ENCODE data around the gene PRKAR1B.

Gene PRKAR1B

GRCh38 chr7:534075-534474 is 193.0 kb downstream of the PRKAR1B start:
- no peak for DNase-seq

DNA sequence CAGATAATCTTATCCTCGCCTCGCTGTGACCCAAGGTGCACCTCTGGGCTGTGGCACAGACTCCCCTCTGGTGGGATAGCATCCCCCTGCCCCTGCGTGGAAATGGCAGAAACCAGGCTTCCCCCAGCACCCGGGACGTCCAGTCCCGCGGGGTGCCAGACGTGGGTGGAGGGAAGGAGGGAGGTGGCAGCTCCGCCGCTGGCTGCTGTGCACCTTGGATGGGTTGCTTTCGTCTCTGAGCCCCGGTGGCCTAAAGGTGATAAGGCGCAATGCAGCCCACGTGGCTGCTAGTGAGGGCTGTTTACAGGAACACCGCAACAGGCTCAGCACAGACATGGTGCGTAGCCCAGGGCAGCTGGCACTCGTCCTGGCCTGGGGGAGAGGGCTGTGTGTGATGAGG is 193.8 kb downstream of the PRKAR1B start:
- no peak for DNase-seq

- no peak for DNase-seq
These were observed 194.5 kb downstream of the PRKAR1B start for GRCh38 chr7:532379-533143.

DNA sequence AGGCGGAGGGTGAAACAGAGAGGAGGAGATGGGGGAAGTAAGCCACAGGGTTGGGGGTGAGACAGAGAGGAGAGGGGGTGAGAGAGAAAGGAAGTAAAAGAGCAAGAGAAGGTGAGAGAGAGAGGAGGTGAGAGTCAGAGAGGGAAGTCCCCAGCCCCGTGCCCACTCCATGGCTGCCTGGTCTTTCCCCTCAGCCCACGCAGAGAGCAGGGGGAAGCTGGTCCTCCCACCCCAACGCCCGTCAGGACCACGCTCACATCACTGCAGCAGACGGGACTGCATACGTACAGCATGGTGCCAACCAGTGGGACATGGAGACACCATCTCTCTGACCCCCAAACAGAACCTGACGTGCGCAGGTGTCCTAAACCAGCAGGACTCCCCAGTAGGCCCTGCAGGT is 195.3 kb downstream of the PRKAR1B start:
- no peak for DNase-seq

DNA sequence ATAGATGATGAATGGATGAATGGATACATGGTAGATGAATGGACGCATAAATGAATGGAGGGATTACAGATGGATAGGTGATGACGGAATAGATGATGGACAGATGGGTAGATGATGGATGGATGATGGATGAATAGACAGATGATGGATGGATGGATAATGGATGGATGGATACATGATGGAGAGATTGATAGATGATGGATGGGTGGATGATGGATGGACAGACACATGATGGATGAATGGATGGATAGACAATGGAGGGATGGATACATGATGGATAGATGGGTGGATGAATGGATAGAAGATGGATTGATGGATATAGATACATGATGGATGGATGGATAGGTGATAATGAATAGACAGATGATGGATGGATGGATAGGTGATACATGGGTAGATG is 198.6 kb downstream of the PRKAR1B start:
- no peak for DNase-seq

- DNase-seq = no peak
These were observed 199.4 kb downstream of the PRKAR1B start for GRCh38 chr7:527723-528122.

GRCh38 chr7:526460-527034 is 200.5 kb downstream of the PRKAR1B start:
- no peak for DNase-seq

DNA sequence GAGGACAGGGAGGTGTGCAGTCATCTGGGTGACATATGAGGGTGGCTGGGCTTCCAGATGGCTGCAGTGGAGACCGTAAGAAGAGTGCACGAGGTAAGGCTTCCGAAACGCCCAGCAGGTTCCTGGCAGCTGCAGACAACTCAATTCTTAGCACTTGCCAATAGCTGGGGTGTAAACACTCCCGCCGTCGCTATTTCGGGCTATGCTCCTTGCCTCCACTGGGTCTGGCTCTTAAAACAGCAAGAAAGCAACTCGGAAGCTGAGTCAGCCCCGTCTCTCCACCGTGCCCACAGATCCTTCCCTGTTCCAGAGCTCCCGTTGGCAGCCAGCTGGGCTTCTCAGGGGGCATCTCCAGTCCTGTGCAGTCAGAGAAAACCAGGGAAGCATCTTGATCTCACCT is 201.3 kb downstream of the PRKAR1B start:
- DNase-seq = no peak

- DNase-seq = no peak
These were observed 202.3 kb downstream of the PRKAR1B start for GRCh38 chr7:524800-525199.

DNA sequence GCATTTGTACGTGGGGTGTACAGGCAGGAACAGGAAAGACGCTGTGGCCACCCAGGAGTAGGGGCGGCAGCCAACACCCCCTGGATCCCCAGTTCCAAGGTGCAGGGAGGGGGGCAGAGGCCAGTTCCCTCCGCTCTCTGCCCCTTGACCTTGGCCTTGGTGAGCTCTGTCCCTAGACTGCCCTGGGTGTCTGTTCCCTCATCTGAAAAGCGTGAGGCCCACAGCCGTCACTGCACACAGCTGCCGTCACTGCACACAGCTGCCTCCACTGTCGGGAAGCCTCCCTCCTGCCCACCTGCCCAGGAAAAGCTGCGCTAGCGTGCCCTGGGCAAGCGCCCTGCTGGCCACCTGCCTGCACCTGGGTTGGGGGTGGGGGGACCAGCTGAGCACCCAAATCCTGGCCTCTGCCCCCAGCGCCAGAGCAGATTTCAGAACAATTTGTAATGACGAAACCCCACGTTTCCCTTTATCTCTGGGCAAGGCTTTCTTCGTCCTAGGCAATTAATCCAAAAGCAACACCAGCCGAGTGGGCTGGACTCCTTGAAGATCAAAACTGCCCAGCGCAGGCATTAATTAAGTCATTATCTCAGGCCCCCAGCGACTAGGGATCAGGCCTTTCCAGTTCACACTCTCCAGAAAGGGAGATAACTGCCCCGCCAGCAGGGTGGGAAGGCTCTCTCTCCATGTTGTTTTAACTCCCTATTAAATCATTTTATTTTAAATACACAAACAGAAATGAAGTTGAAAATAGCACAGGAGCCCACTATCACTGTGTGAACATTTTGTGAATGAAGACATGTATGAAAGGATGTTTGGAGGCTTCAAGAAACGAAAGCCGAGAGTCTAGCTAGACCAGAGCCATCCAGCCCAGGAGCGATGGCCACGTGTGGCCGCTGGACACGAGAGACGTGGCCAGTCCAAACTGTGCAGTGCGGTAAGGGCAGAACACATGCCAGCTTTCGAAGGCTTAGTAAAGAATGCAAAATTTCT is 203.4 kb downstream of the PRKAR1B start:
- no peak for DNase-seq

DNA sequence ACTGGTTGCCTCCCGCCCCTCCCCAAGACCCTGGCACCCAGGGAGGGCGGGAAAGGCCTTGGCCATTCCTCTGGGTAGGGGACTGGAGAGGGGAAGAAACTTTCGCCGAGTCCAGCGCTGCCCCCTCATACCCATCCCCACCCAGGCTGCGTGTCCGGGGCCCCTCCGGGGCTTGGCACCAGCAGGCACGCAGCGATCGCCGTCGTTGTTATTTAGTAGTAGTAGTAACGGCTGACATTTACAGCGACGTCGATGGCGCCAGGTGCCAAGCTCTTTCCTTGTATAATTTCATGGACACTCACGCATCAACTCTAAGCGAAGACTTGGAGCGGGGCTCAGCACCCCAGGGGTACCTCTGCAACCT is 204.1 kb downstream of the PRKAR1B start:
- no peak for DNase-seq

DNA sequence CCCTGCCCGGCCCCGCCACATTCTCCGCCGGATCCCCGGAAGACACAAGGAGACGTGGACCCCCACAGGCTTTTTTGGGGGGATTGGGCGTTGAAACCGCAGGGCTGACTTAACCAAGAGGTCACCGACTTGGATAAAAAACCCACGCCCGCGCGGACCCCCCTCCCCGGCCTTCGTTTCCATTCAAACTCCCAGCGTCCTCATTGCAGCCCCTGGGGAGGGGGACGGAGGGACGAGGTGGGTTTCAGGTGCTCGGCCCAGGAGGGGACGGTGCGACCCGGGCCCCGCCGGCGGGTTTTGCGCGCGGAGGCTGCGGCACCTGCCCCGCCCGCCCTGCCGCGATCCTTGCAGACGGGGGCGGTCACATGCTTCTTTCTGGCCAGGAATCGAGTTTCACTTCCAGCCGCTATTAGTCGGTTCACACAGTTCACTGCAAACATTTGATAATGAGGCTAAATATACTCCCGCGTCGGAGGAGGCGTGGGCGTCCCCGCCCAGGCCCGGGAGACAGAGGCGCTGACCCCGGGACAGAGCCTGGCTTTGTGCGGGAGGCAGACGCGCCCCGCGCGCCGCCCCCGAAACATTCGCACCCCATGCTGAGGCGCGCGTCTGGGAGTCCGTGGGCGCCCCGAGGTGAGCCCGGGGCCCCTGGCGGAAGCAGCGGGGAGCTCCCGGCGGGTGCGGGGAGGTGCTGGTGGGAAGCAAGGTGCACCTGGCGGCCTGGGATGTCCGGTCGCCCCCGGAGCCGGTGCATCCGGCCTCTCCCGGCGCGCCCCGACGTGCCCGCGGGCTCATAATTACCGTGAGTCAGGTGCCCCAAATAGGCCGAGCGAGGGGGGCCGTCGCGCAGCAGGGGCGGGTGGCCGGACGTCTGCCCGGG is 204.8 kb downstream of the PRKAR1B start:
- DNase-seq = no peak

DNA sequence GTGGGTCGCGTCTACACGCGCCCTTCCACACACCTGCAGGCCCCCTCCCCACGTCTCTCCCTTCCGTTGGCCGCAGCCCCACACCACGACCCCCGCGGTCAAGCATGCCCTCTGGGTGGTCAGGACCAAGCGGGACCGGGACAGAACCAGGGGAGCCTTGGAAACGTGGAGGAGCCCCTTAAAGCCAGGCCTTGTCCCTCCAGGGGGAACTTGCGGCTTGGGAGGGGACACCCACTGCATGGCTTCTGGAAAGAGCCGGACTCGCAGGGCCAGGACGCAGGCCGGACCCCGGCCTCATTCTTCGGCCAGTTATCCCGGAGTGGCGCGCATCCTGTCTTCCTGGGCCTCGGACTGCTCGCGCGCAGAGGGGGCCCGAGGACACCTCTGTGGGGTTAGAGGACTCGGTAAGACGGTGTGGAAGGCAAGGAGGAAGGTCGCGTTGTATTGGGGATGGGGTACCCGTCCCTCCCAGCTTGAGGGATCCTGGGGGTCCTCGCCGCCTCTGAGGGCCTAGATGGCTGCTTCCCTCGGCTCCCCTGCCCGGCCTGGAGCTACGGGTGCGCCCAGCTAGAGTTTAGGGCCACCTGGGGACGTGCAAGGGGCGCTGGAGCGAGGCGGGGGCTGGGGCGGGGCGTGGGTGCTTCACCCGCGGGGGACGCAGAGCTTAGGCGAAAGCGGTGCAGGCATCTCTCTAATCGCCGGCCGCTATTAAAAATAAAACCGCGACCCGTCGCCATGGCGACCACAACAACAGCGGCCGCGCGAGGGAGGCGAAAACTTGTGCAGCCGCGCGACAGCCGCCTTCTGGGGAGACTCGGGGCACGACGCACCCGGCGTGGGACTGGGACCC is 205.6 kb downstream of the PRKAR1B start:
- DNase-seq = no peak

DNA sequence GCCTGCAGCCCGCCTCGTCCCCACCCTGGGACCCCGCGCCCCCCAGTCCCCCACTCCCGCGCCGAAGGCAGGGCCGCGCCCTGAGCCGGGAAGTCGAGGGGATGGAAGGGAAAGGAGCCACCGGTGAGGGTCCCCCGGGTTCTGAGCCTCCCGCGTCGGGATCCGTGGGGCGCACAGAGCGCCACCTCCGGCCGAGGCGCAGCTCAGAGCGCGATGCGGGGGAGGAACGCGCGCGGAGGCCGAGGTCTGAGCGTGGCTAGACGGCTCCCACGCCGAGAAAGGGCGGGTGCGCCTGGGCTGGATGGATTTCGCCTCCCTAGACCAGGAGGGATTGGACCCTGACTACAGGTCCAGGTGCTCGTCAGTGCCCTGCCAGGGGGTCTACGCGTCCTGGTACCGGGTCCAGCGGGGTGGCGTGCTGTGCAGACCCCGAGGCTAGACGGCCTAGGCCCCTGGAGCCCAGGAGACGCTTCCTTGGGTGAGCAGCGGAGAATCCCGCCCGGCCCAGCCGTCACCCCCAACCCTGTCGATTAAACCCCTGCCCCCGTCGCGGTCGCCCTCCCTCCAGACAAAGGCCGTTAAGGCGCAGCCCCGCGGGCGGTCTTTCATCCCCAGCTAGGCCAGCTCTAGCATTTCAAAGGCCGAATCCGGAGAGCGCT is 206.4 kb downstream of the PRKAR1B start:
- DNase-seq = no peak

- peak; percentile 28 for DNase-seq
These were observed 207.3 kb downstream of the PRKAR1B start, which contains the start of gene PDGFA for GRCh38 chr7:519484-520390. Gene PDGFA, minus strand, starts transcription at chr7:519846. Its CDS starts 845 bp downstream, at chr7:519001.

DNA sequence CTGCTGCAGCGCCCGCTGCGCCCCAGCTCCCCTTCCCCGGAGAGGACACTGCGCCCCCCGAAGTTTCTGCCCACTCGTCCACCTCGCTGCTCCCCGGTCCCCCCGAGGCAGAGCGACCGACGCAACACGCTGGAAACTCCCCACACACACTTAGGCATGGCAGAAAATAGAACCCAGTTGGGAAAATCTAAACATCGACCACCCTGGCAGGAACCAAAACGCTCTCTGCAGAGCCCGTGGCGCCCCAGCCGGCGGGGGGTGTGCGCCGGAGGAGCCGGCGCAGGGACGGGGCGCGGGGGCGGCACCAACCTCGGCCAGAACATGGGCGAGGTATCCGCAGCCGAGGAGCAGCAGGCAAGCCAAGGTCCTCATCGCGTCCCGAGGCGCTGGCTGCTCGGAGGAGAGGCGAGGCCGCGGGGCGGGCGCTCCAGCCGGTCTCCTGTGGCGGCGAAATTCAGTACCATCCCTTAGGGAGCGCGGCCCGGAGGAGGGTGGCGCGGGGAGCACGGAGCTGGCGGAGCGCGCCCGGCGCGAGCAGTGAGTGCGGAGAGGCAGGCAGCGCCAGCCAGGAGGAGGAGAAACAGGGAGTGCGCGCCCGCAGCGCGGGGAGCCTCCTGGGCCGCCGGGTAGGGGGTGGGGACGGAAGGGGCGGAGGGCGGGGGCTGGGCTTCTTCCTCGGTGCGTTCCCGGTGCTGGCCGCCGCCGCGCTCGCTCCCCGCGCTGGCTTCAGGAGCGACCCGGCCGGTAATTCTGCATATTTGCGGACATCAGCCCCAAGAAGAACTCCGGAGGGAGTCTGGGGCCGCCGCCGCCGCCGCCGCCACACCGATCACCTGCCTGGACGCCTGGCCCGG is 208.2 kb downstream of the PRKAR1B start:
- DNase-seq = peak; percentile 66

GRCh38 chr7:517774-518629 is 209.1 kb downstream of the PRKAR1B start:
- DNase-seq = peak; percentile 42

Data from fibroblast of upper back skin (primary cell).